Fibroblast of lung (primary cell): ENCODE results near the gene GFER. TPM values are rescaled to one million over a fixed set of nuclear protein-coding genes. Genes with fewer than 3 reads are reported as not detected.

Experiments
- DNase-seq, 2 donors: peaks; one replicate each; pipeline versions ENCODE4 v3.0.0 to v3.0.0-alpha.2; 2010; ENCODE audit warnings: low read depth in 2 of 2
- H2AFZ ChIP-seq: 2 replicates; pipeline ENCODE4 v1.5.1; 2012; ENCODE audit warnings: low read length, control low read depth, inconsistent platforms
- H3K27ac ChIP-seq: 2 replicates; pipeline ENCODE4 v1.5.1; 2011; ENCODE audit warnings: low read length, control low read depth; ENCODE audit not compliant: insufficient read depth
- H3K27me3 ChIP-seq: 2 replicates; pipeline ENCODE4 v1.5.1; 2011; ENCODE audit warnings: mild to moderate bottlenecking, low read length; ENCODE audit not compliant: control insufficient read depth, insufficient read depth
- H3K36me3 ChIP-seq: 2 replicates; pipeline ENCODE4 v1.5.1; 2011; ENCODE audit warnings: low read length; ENCODE audit not compliant: control insufficient read depth, insufficient read depth
- H3K4me1 ChIP-seq: 2 replicates; pipeline ENCODE4 v1.5.1; 2011; ENCODE audit warnings: low read length; ENCODE audit not compliant: control insufficient read depth, insufficient read depth; ENCODE audit errors: extremely low read depth
- H3K4me2 ChIP-seq: 2 replicates; pipeline ENCODE4 v1.5.1; 2011; ENCODE audit warnings: low read length, control low read depth; ENCODE audit not compliant: insufficient read depth; ENCODE audit errors: extremely low read depth
- H3K4me3 ChIP-seq, 4 experiments: fragments of 200-600 bp in 1 of 4; sonication (generic) in 1 of 4; replicated peaks in 1 of 4; 2 replicates each; pipeline ENCODE4 v1.5.1; 2011 to 2016; ENCODE audit warnings: low read length in 4 of 4, low read depth in 3 of 4, mild to moderate bottlenecking in 3 of 4, control low read depth in 2 of 4, inconsistent platforms in 1 of 4, mixed read lengths in 1 of 4; ENCODE audit not compliant: insufficient read depth in 1 of 4; ENCODE audit errors: control extremely low read depth in 1 of 4
- H3K79me2 ChIP-seq: 2 replicates; pipeline ENCODE4 v1.5.1; 2012; ENCODE audit warnings: mild to moderate bottlenecking, low read length, inconsistent platforms; ENCODE audit not compliant: control insufficient read depth, insufficient read depth
- H3K9ac ChIP-seq: 2 replicates; pipeline ENCODE4 v1.5.1; 2011; ENCODE audit warnings: mild to moderate bottlenecking, low read length, control low read depth; ENCODE audit not compliant: insufficient read depth
- H3K9me3 ChIP-seq: 2 replicates; pipeline ENCODE4 v1.5.1; 2012; ENCODE audit warnings: low read depth, low read length; ENCODE audit not compliant: control insufficient read depth, insufficient read depth
- H4K20me1 ChIP-seq: 2 replicates; pipeline ENCODE4 v1.5.1; 2011; ENCODE audit warnings: low read length; ENCODE audit not compliant: control insufficient read depth, insufficient read depth; ENCODE audit errors: extremely low read depth
- CTCF ChIP-seq, 2 donors: IDR thresholded peaks in 1 of 2; conservative IDR thresholded peaks in 1 of 2; 1 replicate in 1 of 2; 2 replicates in 1 of 2; pipeline ENCODE4 v1.5.1; 2011 to 2012; ENCODE audit warnings: low read length in 2 of 2, control low read depth in 1 of 2, inconsistent platforms in 1 of 2, low read depth in 1 of 2, mild to moderate bottlenecking in 1 of 2
- EZH2 ChIP-seq: IDR thresholded peaks from 2 replicates; pipeline ENCODE4 v1.5.1; 2012; ENCODE audit warnings: low read length, control low read depth, mild to moderate bottlenecking; ENCODE audit errors: missing control alignments
- polyA plus RNA-seq, 2 donors: library from polyadenylated mRNA; depleted of rRNA in 1 of 2; stranded (reverse) in 1 of 2; unstranded in 1 of 2; fragments of >200 nt; gene quantifications; 2 replicates each; pipeline ENCODE4 v1.2.1, GENCODE V29; 2011 to 2012; ENCODE audit warnings: missing spikeins in 1 of 2
- total RNA-seq: library from RNA; depleted of rRNA; stranded (reverse); fragments of >200 nt; gene quantifications from 2 replicates; pipeline ENCODE4 v1.2.1, GENCODE V29; 2014

Gene GFER
- total and polyA plus RNA-seq, 2 donors (not counting 1 experiment from before 2014, with no cell fraction given) = 7.5 to 13.2 TPM

GRCh38 chr16:1992704-1993317 lies 8.8 kb downstream of the GFER start:
- no peaks in the 10 kb centered on the region for H3K79me2 ChIP-seq

GRCh38 chr16:1993731-1994131 lies 9.7 kb downstream of the GFER start:
- Histone ChIP-seq H2AFZ (no peak overlapping the region), H3K4me2 (no peak overlapping the region), H3K4me1 (peaks cover 13% of the 10 kb centered on the region), H3K9ac (no peak overlapping the region), H3K79me2 (no peaks in the 10 kb centered on the region), H3K36me3 (peaks cover 5% of the 10 kb centered on the region), H3K9me3 (no peaks in the 10 kb centered on the region), H3K27ac (no peak overlapping the region), H3K27me3 (peaks cover 21% of the 10 kb centered on the region), H4K20me1 (no peaks in the 10 kb centered on the region), H3K4me3 (no peak overlapping the region)
- no peak for DNase-seq
- no peak for TF ChIP-seq EZH2
- TF ChIP-seq CTCF (conservative IDR thresholded peaks at IDR 0.05 in 1 of 2, IDR thresholded peaks at IDR 0.05 in 1 of 2; ENCODE audit: low read depth in 1 of 2, low read length in 2 of 2) = no peak

More at GRCh38 chr16:1992704-1993317, 8.8 kb downstream of the GFER start:
- H3K27ac ChIP-seq = no peak overlapping the region
- DNase-seq = no peak
- peaks cover 21% of the 10 kb centered on the region for H3K27me3 ChIP-seq
- no peak overlapping the region for H3K4me2 ChIP-seq
- no peak overlapping the region for H3K4me3 ChIP-seq
- no peaks in the 10 kb centered on the region for H3K36me3 ChIP-seq
- no peak overlapping the region for H2AFZ ChIP-seq
- H4K20me1 ChIP-seq = no peaks in the 10 kb centered on the region
- no peak overlapping the region for H3K9ac ChIP-seq
- TF ChIP-seq EZH2 = no peak
- TF ChIP-seq CTCF (conservative IDR thresholded peaks at IDR 0.05 in 1 of 2, IDR thresholded peaks at IDR 0.05 in 1 of 2; ENCODE audit: low read depth in 1 of 2, low read length in 2 of 2) = no peak
- no peaks in the 10 kb centered on the region for H3K9me3 ChIP-seq
- H3K4me1 ChIP-seq = peaks cover 11% of the 10 kb centered on the region

- Histone ChIP-seq H3K4me2 (no peak overlapping the region), H3K36me3 (peaks cover 35% of the 10 kb centered on the region), H3K9me3 (no peaks in the 10 kb centered on the region), H3K79me2 (peaks cover 4% of the 10 kb centered on the region), H3K4me3 (no peak overlapping the region), H3K27me3 (no peaks in the 10 kb centered on the region), H3K27ac (peak overlapping the region; percentile 57), H3K4me1 (peaks cover 8% of the 10 kb centered on the region), H2AFZ (no peak overlapping the region), H3K9ac (no peak overlapping the region), H4K20me1 (no peaks in the 10 kb centered on the region)
- TF ChIP-seq EZH2 (no peak), CTCF (conservative IDR thresholded peaks at IDR 0.05 in 1 of 2, IDR thresholded peaks at IDR 0.05 in 1 of 2; ENCODE audit: low read depth in 1 of 2, low read length in 2 of 2) (no peak)
- DNase-seq = peak in 1 of 2 donors; percentile 89
Measured at GRCh38 chr16:1997494-1998359, 13.7 kb downstream of the GFER start.
